Astrocyte (in vitro differentiated cells and primary cell): ENCODE data around the gene MAMLD1. TPM values are rescaled to one million over a fixed set of nuclear protein-coding genes. Genes with fewer than 3 reads are reported as not detected.
A peak's percentile ranks its signal among the peaks of the same experiment; 100 is the strongest.

Experiments
- DNase-seq: peaks from one replicate; pipeline ENCODE4 v3.0.0-alpha.2; 2010; ENCODE audit warnings: low read depth
- FAIRE-seq: peaks from 2 replicates; lab custom pipeline; 2011; peaks lifted over from hg19 to GRCh38; lab: Jason Lieb, UNC
- H2AFZ ChIP-seq: 2 replicates; pipeline ENCODE4 v1.6.0; 2012; ENCODE audit warnings: low read depth, low read length, inconsistent platforms
- H3K27ac ChIP-seq: 2 replicates; pipeline ENCODE4 v1.5.1; 2011; ENCODE audit warnings: low read depth, low read length, inconsistent platforms
- H3K27me3 ChIP-seq: 2 replicates; pipeline ENCODE4 v1.6.0; 2011; ENCODE audit warnings: low read length, inconsistent platforms; ENCODE audit not compliant: insufficient read depth
- H3K36me3 ChIP-seq: 2 replicates; pipeline ENCODE4 v1.5.1; 2011; ENCODE audit warnings: low read length, inconsistent platforms; ENCODE audit not compliant: insufficient read depth
- H3K4me1 ChIP-seq: 2 replicates; pipeline ENCODE4 v1.5.1; 2011; ENCODE audit warnings: low read length, inconsistent platforms; ENCODE audit not compliant: insufficient read depth
- H3K4me2 ChIP-seq: 2 replicates; pipeline ENCODE4 v1.6.0; 2012; ENCODE audit warnings: low read length, inconsistent platforms
- H3K4me3 ChIP-seq: 2 replicates; pipeline ENCODE4 v1.5.1; 2011; ENCODE audit warnings: low read depth, mild to moderate bottlenecking, low read length, inconsistent platforms; ENCODE audit not compliant: insufficient read depth
- H3K79me2 ChIP-seq: 2 replicates; pipeline ENCODE4 v1.6.0; 2012; ENCODE audit warnings: mild to moderate bottlenecking, low read length, inconsistent platforms; ENCODE audit not compliant: insufficient read depth
- H3K9ac ChIP-seq: 2 replicates; pipeline ENCODE4 v1.6.0; 2012; ENCODE audit warnings: mild to moderate bottlenecking, low read length, inconsistent platforms
- H3K9me3 ChIP-seq: 2 replicates; pipeline ENCODE4 v1.5.1; 2012; ENCODE audit warnings: low read depth, mild to moderate bottlenecking, low read length, inconsistent platforms; ENCODE audit not compliant: insufficient read depth
- H4K20me1 ChIP-seq: 2 replicates; pipeline ENCODE4 v1.6.0; 2012; ENCODE audit warnings: low read length, inconsistent platforms; ENCODE audit not compliant: insufficient read depth
- H3K27ac Mint-ChIP-seq: one replicate; pipeline ENCODE4 v1.8.0; 2021; ENCODE audit warnings: mild to moderate bottlenecking, mixed read lengths; ENCODE audit not compliant: unreplicated experiment
- H3K27me3 Mint-ChIP-seq: one replicate; pipeline ENCODE4 v1.8.0; 2021; ENCODE audit warnings: low read depth, mixed read lengths; ENCODE audit not compliant: unreplicated experiment
- H3K36me3 Mint-ChIP-seq: one replicate; pipeline ENCODE4 v1.8.0; 2021; ENCODE audit warnings: low read depth, mixed read lengths; ENCODE audit not compliant: unreplicated experiment
- H3K4me1 Mint-ChIP-seq: one replicate; pipeline ENCODE4 v1.8.0; 2021; ENCODE audit warnings: low read depth, mixed read lengths; ENCODE audit not compliant: unreplicated experiment
- H3K4me3 Mint-ChIP-seq: one replicate; pipeline ENCODE4 v1.8.0; 2021; ENCODE audit warnings: mild to moderate bottlenecking, moderate library complexity, mixed read lengths; ENCODE audit not compliant: unreplicated experiment
- H3K9me3 Mint-ChIP-seq: one replicate; pipeline ENCODE4 v1.8.0; 2021; ENCODE audit warnings: mild to moderate bottlenecking, mixed read lengths; ENCODE audit not compliant: unreplicated experiment
- EZH2 ChIP-seq: IDR thresholded peaks from 2 replicates; pipeline ENCODE4 v1.6.1; 2012; ENCODE audit warnings: mild to moderate bottlenecking, low read length, inconsistent platforms; ENCODE audit not compliant: insufficient read depth
- total RNA-seq: library from RNA; stranded (reverse); gene quantifications from 2 replicates; pipeline ENCODE4 v1.2.1, GENCODE V29; 2021
- TF ChIP-seq, protein P1 (sequence below): IDR thresholded peaks from 2 replicates; pipeline ENCODE4 v1.5.1; 2011; ENCODE audit warnings: low read depth, mild to moderate bottlenecking, inconsistent platforms, low read length, moderate library complexity; ENCODE audit not compliant: insufficient read depth

MAMLD1 gene
- total RNA-seq, 1 donor from 2014 or later: 6.6 TPM

DNA sequence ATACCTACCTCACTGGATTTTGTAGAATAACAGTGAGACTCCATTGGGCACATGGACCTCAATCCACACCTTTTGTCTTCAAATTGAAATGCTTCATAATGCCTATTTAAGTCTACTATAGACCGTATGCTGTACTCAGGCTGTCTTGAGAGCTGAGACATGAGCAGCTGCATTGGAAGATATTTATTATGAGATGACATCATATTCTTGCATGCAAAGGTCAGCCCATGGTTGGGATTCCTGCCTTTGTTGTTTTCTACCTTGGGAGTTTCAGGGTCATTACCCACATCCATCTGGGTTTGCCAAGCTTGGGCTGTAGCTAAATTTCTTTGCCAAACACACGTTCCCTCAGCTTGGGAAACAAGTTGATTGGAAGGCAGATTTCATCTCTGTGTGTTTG lies 33.2 kb upstream of the MAMLD1 start:
- Mint-ChIP-seq H3K4me1 (peaks cover 12% of the 10 kb centered on the region), H3K36me3 (no peaks in the 10 kb centered on the region), H3K9me3 (no peaks in the 10 kb centered on the region), H3K27me3 (peaks cover 2% of the 10 kb centered on the region), H3K27ac (no peak overlapping the region), H3K4me3 (no peak overlapping the region)
- DNase-seq (peak; percentile 48), FAIRE-seq (no peak)
- Histone ChIP-seq H3K9me3 (no peaks in the 10 kb centered on the region), H3K4me1 (peaks cover 20% of the 10 kb centered on the region), H2AFZ (no peak overlapping the region), H3K27ac (no peak overlapping the region), H4K20me1 (no peaks in the 10 kb centered on the region), H3K9ac (no peak overlapping the region), H3K4me2 (no peak overlapping the region), H3K36me3 (no peaks in the 10 kb centered on the region), H3K4me3 (no peak overlapping the region), H3K27me3 (no peaks in the 10 kb centered on the region), H3K79me2 (no peaks in the 10 kb centered on the region)
- TF ChIP-seq, protein P1, sequence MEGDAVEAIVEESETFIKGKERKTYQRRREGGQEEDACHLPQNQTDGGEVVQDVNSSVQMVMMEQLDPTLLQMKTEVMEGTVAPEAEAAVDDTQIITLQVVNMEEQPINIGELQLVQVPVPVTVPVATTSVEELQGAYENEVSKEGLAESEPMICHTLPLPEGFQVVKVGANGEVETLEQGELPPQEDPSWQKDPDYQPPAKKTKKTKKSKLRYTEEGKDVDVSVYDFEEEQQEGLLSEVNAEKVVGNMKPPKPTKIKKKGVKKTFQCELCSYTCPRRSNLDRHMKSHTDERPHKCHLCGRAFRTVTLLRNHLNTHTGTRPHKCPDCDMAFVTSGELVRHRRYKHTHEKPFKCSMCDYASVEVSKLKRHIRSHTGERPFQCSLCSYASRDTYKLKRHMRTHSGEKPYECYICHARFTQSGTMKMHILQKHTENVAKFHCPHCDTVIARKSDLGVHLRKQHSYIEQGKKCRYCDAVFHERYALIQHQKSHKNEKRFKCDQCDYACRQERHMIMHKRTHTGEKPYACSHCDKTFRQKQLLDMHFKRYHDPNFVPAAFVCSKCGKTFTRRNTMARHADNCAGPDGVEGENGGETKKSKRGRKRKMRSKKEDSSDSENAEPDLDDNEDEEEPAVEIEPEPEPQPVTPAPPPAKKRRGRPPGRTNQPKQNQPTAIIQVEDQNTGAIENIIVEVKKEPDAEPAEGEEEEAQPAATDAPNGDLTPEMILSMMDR: no peak
- TF ChIP-seq EZH2: no peak

GRCh38 chrX:150332023-150332422 lies 31.1 kb upstream of the MAMLD1 start:
- Mint-ChIP-seq H3K27me3 (peaks cover 5% of the 10 kb centered on the region), H3K36me3 (no peaks in the 10 kb centered on the region), H3K9me3 (no peaks in the 10 kb centered on the region), H3K4me3 (no peak overlapping the region), H3K4me1 (no peaks in the 10 kb centered on the region), H3K27ac (no peak overlapping the region)
- Histone ChIP-seq H2AFZ (no peak overlapping the region), H3K9me3 (no peaks in the 10 kb centered on the region), H3K4me3 (no peak overlapping the region), H3K4me2 (no peak overlapping the region), H3K9ac (no peak overlapping the region), H4K20me1 (no peaks in the 10 kb centered on the region), H3K27ac (no peak overlapping the region), H3K4me1 (no peaks in the 10 kb centered on the region), H3K79me2 (no peaks in the 10 kb centered on the region), H3K36me3 (no peaks in the 10 kb centered on the region), H3K27me3 (no peaks in the 10 kb centered on the region)
- TF ChIP-seq, protein P1: no peak
- TF ChIP-seq EZH2: no peak
- DNase-seq (no peak), FAIRE-seq (no peak)

DNA sequence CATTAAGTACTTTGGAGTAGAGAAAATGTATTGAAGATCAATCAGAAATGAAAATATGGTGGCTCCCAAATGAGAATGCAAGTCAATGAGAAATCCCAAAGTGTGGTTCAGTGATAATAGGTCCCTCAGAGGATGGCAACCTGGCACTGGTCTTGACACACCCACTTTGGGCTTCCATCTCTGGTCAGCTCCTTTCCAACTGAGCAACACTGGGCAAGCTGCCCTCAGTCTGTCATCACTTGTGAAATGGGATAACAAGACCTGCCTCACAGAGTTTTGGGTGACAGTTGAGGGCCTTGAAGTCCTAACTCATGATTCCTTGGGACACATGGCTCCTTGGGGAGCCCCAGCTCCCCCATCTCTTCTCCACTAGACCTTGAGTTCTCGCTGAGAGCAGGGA lies 29.0 kb upstream of the MAMLD1 start:
- no peak overlapping the region for H3K27ac Mint-ChIP-seq
- H3K4me1 Mint-ChIP-seq: no peaks in the 10 kb centered on the region
- H3K9me3 Mint-ChIP-seq: no peaks in the 10 kb centered on the region
- no peak overlapping the region for H3K27ac ChIP-seq
- no peak overlapping the region for H3K4me3 Mint-ChIP-seq
- H2AFZ ChIP-seq: no peak overlapping the region
- no peaks in the 10 kb centered on the region for H3K27me3 ChIP-seq
- H3K36me3 ChIP-seq: no peaks in the 10 kb centered on the region
- H3K4me3 ChIP-seq: no peak overlapping the region
- H3K9me3 ChIP-seq: no peaks in the 10 kb centered on the region
- TF ChIP-seq, protein P1: no peak
- no peak for TF ChIP-seq EZH2
- H3K4me2 ChIP-seq: no peak overlapping the region
- H3K27me3 Mint-ChIP-seq: peaks cover 11% of the 10 kb centered on the region
- no peaks in the 10 kb centered on the region for H3K36me3 Mint-ChIP-seq
- H4K20me1 ChIP-seq: no peaks in the 10 kb centered on the region
- H3K9ac ChIP-seq: no peak overlapping the region
- H3K4me1 ChIP-seq: no peaks in the 10 kb centered on the region
- DNase-seq (no peak), FAIRE-seq (no peak)
- no peaks in the 10 kb centered on the region for H3K79me2 ChIP-seq
